D341Med (cell line): Measurements from ENCODE around the gene SAMD13.
"Not testable (repeated sequence)": the region's sequence is repeated elsewhere in the genome, so short reads cannot be mapped to it uniquely, and the experiment has no call there.

Experiments
- DNase-seq: peaks from one replicate; pipeline ENCODE4 v3.0.0; 2012; ENCODE audit warnings: low spot score

Gene SAMD13

GRCh38 chr1:84286071-84286470 is 15.4 kb upstream of the SAMD13 start:
- no peak for DNase-seq

- DNase-seq = not testable (repeated sequence)
Observed at GRCh38 chr1:84287389-84287788, 14.1 kb upstream of the SAMD13 start.

- DNase-seq = no peak
Observed at GRCh38 chr1:84289169-84289785, 12.2 kb upstream of the SAMD13 start.

GRCh38 chr1:84291882-84292655 is 9.4 kb upstream of the SAMD13 start:
- no peak for DNase-seq

- DNase-seq = no peak
Observed at GRCh38 chr1:84293766-84294165, 7.7 kb upstream of the SAMD13 start.

GRCh38 chr1:84294751-84295150 is 6.8 kb upstream of the SAMD13 start:
- DNase-seq = no peak

GRCh38 chr1:84297546-84298244 is 3.8 kb upstream of the SAMD13 start:
- no peak for DNase-seq

GRCh38 chr1:84298328-84298683 is 3.2 kb upstream of the SAMD13 start:
- DNase-seq = peak; percentile 88

GRCh38 chr1:84298684-84299535 is 2.6 kb upstream of the SAMD13 start:
- DNase-seq = peak; percentile 70

- no peak for DNase-seq
Observed at GRCh38 chr1:84299536-84300170, 1.9 kb upstream of the SAMD13 start.

- DNase-seq = no peak
Observed at GRCh38 chr1:84300501-84300900, 1.0 kb upstream of the SAMD13 start.

GRCh38 chr1:84301785-84302385 is 377 bp downstream of the SAMD13 start:
- no peak for DNase-seq

GRCh38 chr1:84303314-84303830 is 1.9 kb downstream of the SAMD13 start:
- no peak for DNase-seq

GRCh38 chr1:84307398-84307797 is 5.9 kb downstream of the SAMD13 start:
- no peak for DNase-seq

- DNase-seq = no peak
Observed at GRCh38 chr1:84311296-84311695, 9.8 kb downstream of the SAMD13 start.

GRCh38 chr1:84319662-84320061 is 18.2 kb downstream of the SAMD13 start:
- DNase-seq = no peak

- DNase-seq = no peak
Observed at GRCh38 chr1:84327830-84328229, 26.3 kb downstream of the SAMD13 start.

- DNase-seq = no peak
Observed at GRCh38 chr1:84330125-84330984, 28.8 kb downstream of the SAMD13 start.

- no peak for DNase-seq
Observed at GRCh38 chr1:84339503-84339902, 38.0 kb downstream of the SAMD13 start.

GRCh38 chr1:84344286-84344685 is 42.8 kb downstream of the SAMD13 start:
- no peak for DNase-seq
